HG02840 (cell line): Measurements from ENCODE around the gene MRPL32.

Source experiments
- ATAC-seq: cut with Tn5 transposase; IDR thresholded peaks from one replicate; pipeline ENCODE4 v1.9.1; 2021; ENCODE audit warnings: mild to moderate bottlenecking, moderate library complexity, moderate number of reproducible peaks; ENCODE audit not compliant: unreplicated experiment, low FRiP score

MRPL32 gene

DNA sequence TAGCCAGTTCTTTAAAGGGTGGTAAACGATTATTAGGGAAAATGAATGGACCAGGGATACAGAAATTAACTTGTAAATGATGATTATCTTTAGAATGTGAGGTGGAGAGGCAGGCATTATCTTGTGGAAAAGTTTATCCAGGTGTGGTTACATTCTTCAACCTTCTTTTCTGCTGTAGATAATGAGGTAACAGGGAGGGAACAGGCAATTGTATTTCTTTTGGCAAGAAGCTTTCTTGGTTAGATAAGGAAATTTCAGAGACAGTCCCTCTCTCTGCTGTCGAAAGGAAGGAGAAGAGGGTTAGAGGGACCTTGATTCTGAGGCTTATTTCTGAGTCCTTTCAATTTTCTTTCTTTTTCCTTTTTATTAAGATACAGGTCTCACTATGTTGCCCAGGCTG is 32.1 kb downstream of the MRPL32 start:
- no peak for ATAC-seq

DNA sequence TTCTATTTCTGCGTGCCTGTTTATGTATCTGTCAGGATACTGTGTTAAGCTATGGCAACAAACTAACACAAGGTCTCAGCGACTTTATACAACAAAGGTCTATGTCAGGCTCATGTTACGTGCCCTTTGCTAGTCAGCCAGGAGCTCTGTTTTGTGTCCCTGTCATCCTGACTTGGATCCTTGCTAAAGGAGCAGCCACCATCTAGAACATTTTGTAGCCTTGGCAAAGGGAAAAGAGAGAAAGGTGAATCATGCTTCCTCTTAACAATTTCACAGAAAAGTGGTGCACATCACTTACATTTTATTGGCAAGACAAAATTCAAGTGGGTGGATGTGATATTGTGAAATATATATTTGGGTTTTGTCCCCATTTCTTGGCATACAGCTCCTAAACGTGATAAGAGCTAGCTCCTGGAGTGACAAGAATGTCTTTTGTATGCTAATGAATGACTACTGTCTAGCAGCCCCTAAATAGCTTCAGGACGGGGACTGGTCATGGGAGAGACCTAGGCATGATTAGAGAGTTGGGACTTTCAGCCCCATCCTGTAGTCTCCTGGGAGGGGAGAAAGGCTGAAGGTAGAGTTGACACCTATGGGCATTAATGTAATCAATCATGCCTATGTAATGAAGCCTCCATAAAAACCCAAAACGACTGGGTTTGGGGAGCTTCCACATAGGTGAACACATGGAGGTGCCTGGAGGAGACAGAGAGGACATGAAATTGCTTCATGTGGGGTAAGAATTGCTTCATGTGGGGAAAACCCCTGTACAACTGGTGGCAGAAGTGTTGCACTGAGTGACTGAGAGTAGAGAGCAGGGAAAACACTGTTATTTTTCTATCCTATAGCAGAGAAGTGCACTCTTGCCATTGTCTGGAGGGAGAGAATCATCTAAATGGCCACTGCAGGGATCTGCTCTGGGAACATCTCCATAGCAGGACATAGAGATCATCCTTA is 33.0 kb downstream of the MRPL32 start:
- ATAC-seq: no peak

DNA sequence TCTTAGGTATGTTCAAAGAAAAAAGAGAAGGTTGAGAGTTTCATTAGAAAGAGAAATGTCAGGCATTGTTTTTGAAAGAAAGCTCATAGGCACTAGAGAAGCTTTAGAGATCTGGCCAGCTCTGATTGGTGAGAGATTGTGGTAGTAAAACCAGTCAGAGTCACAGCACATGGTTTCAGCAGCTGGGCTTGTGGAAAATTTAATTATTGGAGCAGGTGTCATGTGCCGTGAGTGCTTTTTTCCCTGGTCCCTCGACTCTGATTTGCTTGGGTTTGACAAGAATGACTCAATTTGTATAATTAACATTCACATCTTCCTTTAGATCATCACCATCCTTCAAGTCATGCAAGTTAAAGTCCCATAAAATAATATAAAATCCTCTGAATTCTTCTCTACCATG is 35.2 kb downstream of the MRPL32 start:
- no peak for ATAC-seq

DNA sequence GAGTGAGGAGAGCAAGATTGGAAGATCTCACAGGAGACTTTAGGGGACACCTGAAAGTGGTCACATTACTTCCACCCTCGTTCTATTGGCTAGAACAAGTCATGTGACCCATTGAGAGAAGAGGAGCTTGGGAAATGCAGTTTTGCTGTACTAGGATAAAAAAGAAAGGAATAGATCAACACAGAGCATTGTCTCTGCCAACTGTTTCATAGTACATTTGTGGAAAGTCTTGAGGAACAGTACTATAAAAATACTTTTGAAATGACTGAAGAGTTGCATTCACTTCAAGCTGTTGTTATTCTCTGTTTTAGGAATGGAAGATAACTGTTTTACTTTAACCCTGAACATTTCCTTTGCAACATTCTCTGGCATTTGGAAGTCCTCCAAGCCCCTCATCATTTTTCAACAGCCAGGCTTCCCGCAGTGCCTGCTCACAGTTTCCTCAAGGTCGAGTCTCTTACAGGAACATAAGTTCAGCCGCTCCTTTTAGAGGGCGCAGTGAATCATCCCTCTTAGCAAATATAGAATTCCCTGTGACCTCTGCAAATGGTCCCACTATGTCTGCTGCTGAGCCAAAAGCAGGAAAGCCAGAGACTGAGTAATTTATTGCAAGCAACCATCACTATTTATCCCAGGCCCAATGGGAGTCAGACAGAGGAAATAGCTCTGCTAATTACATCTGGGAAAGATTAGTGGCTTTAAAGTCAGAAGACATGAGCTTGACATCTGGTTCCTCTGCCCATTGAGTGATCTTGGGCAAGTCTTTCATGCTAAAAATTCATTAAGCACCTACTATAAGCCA is 40.7 kb downstream of the MRPL32 start:
- ATAC-seq: no peak

DNA sequence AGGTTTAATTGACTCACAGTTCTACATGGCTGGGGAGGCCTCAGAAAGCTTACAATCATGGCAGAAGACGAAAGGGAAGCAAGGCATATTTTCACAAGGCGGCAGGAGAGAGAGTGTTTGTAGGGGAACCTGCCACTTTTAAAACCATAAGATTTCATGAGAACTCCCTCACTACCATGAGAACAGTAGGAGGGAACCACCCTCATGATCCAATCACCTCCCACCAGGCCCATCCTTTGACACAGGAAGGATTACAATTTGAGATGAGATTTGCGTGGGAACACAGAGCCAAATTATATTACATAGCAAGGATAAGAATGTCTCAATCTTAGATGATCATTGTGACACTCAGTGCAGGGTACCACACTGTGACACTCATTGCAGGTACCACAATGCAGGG is 44.2 kb downstream of the MRPL32 start:
- no peak for ATAC-seq

DNA sequence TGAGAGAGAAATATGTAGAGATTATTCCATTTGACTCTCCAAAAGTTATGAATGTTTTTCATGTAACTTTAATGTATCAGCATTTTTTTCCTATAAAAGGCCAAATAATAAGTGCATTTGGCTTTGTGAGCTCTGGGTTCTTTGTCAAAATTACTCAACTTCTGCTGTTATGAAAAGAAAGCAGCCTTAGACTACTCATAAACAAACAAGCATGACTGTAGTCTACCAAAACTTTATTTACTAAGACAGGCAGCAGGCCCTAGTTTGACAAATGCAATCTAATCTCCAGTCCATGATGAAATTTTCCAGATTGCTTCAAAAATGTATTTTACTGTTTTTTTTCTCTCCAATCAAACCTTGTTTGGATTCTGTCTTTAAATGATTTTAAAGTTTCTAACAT is 46.3 kb downstream of the MRPL32 start:
- no peak for ATAC-seq

DNA sequence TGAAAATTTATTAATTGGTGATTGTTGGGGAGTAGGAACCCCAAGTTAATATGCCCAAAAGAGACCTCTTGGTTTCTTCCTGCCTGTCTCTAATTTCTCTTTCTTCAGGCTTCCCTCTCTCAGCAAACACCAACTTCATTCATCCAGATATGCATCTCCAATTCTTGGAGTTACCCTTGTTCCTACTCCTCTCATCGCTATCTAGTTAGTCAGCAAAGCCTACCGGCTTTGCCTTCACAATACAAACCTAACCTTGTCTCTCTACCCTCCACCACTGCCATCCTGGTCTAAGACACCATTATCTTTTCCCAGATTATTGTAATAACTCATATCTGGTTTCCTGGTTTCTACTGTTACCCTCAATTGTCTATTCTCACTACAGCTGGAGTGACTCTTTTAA is 47.9 kb downstream of the MRPL32 start:
- ATAC-seq: no peak

DNA sequence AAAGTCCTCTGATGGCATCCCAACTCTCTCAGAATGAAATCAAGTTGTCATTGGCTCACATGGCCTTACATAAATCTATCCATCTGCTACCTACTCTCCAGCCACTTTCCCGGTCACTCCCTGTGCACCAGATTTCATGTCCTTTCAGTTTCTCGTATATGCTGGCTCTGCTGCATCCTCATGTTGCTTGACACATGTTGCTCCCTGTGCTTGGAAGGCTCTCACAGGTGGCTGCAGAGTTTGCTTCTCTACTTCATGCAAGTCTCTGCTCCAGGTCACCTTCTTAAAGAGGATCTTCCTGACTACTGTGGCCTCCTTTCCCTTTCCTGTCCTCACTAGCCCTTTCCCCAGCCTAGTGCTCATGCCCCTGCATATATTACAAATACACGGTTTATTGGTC is 48.3 kb downstream of the MRPL32 start:
- no peak for ATAC-seq

DNA sequence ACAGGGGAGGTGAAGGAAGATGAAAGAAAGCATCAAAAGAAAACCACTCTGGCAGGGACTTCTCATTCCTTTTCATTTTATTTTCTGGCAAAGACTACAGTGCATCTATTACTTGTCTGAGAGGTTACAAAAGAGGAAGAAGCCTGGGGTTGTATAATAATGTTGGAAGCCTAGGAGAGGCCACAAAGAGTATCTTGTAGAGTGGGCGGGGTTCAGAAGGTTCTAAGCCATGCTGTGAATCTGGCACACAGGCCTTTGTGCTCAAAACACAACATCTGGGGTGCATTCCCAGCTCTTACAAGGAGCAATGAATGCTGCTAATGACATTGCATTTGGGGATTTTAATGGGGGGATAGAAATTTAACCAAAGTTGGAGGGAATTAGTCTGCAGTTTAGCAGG is 49.4 kb downstream of the MRPL32 start:
- ATAC-seq: no peak

DNA sequence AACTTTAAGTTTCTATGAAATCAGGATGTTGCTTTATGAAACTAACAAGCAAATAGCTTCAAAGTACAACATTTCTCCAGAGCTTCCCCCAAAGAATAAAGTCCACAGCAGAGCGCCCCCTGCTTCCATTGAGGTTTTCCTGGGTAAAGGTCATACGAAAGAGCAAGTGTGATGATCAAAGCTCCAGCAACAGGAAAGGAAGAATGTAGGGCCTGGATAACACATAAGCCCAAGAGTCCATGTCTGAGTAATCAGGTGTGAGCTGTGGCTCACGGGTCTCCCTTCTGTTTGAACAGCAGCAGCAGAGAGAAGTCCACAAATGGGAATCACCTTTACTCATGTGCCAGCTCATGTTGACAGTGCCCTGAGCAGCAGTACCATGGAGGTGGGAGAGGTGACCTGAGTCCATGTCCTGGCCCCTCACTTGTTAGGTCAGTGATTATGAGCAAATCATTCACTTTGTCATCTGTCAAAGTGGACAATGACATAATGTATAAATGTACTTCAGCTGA is 50.5 kb downstream of the MRPL32 start:
- ATAC-seq: no peak

DNA sequence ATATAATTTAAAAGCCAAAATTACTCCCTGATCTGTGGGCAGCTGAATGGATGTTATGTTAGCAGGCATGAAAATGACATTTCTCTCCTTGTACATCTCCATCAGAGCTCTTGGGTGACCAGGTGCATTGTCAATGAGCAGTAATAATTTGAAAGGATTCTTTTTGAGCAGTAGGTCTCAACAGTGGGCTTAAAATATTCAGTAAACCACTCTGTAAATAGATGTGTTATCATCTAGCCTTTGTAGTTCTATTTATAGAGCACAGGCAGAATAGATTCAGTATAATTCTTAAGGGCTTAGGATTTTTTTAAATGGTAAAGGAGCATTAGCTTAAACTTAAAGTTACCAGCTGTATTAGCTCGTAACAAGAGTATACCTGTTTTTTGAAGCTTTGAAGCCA is 52.0 kb downstream of the MRPL32 start:
- no peak for ATAC-seq

DNA sequence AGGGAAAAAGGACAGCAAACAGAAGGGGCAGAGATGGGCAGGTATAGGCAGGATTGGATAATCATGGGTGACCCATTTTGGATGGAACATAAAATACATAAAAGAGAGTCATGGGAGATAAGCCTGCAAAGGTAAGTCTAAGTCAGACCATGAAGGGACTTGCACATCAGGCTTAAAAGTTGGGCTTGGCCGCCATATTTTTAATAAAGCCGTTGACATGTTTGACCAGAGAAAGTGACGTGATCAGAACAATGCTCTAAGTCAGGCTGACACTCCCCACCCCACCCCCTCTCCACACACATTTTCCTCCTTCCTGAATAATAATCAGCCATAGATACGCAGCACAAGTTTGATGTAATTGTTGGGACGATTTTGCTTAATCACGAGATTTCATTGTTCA is 54.0 kb downstream of the MRPL32 start:
- no peak for ATAC-seq

DNA sequence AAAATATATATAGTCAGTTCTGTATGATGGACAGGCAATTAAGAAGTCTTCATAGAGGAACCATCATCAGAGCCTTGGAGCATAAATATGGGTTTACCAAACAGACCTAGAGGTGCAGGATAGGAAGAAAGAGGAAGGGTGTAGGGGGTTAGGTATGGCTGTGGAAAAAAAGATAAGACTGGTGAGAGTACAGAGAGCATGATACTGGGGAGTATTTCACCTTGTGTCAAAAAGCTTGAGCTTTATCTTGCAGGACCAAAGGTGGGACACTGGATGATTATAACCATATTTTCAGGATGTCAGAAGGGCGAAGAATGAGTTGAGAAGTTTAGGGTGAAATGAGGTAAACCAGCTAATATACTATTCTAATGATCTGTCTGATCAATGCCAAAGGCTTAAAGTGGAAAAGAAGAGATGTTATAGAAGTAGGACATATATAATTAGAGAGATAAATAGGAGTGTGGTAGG is 54.6 kb downstream of the MRPL32 start:
- no peak for ATAC-seq
